Breast epithelium (tissue), 4 donors: ENCODE measurements around the gene ARL4D. TPM values are rescaled to one million over a fixed set of nuclear protein-coding genes. Genes with fewer than 3 reads are reported as not detected.
"Not testable (repeated sequence)": the region's sequence is repeated elsewhere in the genome, so short reads cannot be mapped to it uniquely, and the experiment has no call there.

Experiments
- DNase-seq, 2 donors: peaks; one replicate each; pipeline ENCODE4 v3.0.0-alpha.2; 2019; ENCODE audit warnings: low spot score in 2 of 2
- H3K27ac ChIP-seq, 2 donors: fragments of 200-600 bp; sonication (generic) in 1 of 2; one replicate each; pipeline ENCODE4 v1.5.1; 2016 to 2019; ENCODE audit warnings: mild to moderate bottlenecking in 1 of 2
- H3K27me3 ChIP-seq, 2 donors: fragments of 200-600 bp; sonication (generic) in 1 of 2; one replicate each; pipeline versions ENCODE4 v1.5.1 to v1.6.0; 2017 to 2019; ENCODE audit warnings: control low read depth in 1 of 2, mild to moderate bottlenecking in 1 of 2
- H3K36me3 ChIP-seq: fragments of 200-600 bp; one replicate; pipeline ENCODE4 v1.5.1; 2019
- H3K4me1 ChIP-seq, 2 donors: fragments of 200-600 bp; sonication (generic); one replicate each; pipeline ENCODE4 v1.5.1; 2016 to 2019; ENCODE audit warnings: control low read depth in 1 of 2
- H3K4me3 ChIP-seq, 3 donors: fragments of 200-600 bp; sonication (generic); 1 replicate in 2 of 3; 2 replicates in 1 of 3; pipeline ENCODE4 v1.5.1; 2016 to 2019; ENCODE audit warnings: mild to moderate bottlenecking in 3 of 3, moderate library complexity in 2 of 3
- H3K9me3 ChIP-seq, 2 donors: fragments of 200-600 bp; sonication (generic) in 1 of 2; one replicate each; pipeline ENCODE4 v1.5.1; 2016 to 2019; ENCODE audit warnings: control low read depth in 1 of 2
- POLR2A ChIP-seq: fragments of 450-650 bp; IDR thresholded peaks from one replicate; pipeline ENCODE4 v1.6.1; 2016; ENCODE audit warnings: antibody characterized with exemption, mild to moderate bottlenecking, moderate library complexity
- POLR2AphosphoS5 ChIP-seq, 3 donors: sonication (generic); formaldehyde crosslinking; IDR thresholded peaks; one replicate each; pipeline ENCODE4 v1.6.1; 2017; ENCODE audit warnings: antibody characterized with exemption in 3 of 3
- intact Hi-C: fragments of 100-400 bp; cut with DNase I; formaldehyde crosslinking; loops from one replicate; pipeline ENCODE4 v1.15.1; 2023; ENCODE audit warnings: low total_unique reads
- total RNA-seq, 3 donors: library from RNA; depleted of rRNA; stranded (reverse); fragments of >200 nt; gene quantifications; one replicate each; pipeline ENCODE4 v1.1.0, GENCODE V29; 2016
- TF ChIP-seq, protein P1 (sequence below), 3 donors: fragments of 450-650 bp; IDR thresholded peaks; one replicate each; pipeline ENCODE4 v1.5.1; 2016 to 2017; ENCODE audit warnings: antibody characterized with exemption in 3 of 3, mild to moderate bottlenecking in 3 of 3, moderate library complexity in 3 of 3

The ARL4D gene
- total RNA-seq, 3 donors from 2014 or later, result 6.1 to 15.4 (median 7.2) TPM

DNA sequence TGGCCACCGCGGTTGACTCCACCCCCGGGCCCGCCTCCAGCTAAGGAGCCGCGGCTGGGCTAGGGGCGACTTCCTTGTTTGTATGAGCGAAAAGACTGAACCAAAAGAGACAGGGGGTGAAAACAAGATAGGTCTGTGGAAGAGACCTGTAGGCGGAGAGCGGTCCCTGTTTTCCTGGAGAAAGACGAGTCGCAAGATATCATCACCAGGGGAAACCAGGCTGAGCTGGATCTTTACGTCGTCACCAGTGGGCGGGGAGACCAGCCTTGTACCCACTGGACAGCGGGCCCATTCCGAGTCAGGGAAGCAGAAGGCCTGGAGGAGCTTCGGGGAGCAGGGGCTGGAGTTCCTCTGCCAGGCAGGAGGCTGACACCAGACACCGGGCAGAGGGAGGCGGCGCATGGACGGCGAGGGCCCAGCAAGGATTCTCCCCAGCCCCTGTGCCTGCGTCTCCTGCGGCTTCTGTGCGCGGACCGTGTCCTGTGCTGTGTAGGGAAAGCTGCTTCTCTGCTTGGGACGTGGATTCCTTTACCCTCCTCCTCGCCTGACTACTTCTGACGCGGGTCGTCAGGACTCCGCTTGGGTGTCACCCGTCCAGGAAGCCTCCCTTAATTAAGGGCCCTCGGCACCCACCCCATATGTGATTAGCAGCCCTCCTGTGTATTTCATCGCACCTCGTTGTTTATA lies 10.3 kb upstream of the ARL4D start:
- intact Hi-C loops, result no loop called here
- peak; percentile 94 to 95 for DNase-seq
- H3K4me3 ChIP-seq, result peak overlapping the region; percentile 53 to 74 (median 72)
- peaks cover 0 to 6% of the 10 kb centered on the region in 2 donors for H3K4me1 ChIP-seq
- no peaks in the 10 kb centered on the region for H3K36me3 ChIP-seq
- peak overlapping the region; percentile 99 to 100 for H3K27ac ChIP-seq
- H3K9me3 ChIP-seq, result no peaks in the 10 kb centered on the region
- TF ChIP-seq POLR2AphosphoS5 (IDR thresholded peaks at IDR 0.05) (peak; percentile 92 to 95 (median 95)), POLR2A (peak; percentile 89)
- TF ChIP-seq, protein P1, sequence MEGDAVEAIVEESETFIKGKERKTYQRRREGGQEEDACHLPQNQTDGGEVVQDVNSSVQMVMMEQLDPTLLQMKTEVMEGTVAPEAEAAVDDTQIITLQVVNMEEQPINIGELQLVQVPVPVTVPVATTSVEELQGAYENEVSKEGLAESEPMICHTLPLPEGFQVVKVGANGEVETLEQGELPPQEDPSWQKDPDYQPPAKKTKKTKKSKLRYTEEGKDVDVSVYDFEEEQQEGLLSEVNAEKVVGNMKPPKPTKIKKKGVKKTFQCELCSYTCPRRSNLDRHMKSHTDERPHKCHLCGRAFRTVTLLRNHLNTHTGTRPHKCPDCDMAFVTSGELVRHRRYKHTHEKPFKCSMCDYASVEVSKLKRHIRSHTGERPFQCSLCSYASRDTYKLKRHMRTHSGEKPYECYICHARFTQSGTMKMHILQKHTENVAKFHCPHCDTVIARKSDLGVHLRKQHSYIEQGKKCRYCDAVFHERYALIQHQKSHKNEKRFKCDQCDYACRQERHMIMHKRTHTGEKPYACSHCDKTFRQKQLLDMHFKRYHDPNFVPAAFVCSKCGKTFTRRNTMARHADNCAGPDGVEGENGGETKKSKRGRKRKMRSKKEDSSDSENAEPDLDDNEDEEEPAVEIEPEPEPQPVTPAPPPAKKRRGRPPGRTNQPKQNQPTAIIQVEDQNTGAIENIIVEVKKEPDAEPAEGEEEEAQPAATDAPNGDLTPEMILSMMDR (IDR thresholded peaks at IDR 0.05), result no peak
- no peaks in the 10 kb centered on the region for H3K27me3 ChIP-seq

DNA sequence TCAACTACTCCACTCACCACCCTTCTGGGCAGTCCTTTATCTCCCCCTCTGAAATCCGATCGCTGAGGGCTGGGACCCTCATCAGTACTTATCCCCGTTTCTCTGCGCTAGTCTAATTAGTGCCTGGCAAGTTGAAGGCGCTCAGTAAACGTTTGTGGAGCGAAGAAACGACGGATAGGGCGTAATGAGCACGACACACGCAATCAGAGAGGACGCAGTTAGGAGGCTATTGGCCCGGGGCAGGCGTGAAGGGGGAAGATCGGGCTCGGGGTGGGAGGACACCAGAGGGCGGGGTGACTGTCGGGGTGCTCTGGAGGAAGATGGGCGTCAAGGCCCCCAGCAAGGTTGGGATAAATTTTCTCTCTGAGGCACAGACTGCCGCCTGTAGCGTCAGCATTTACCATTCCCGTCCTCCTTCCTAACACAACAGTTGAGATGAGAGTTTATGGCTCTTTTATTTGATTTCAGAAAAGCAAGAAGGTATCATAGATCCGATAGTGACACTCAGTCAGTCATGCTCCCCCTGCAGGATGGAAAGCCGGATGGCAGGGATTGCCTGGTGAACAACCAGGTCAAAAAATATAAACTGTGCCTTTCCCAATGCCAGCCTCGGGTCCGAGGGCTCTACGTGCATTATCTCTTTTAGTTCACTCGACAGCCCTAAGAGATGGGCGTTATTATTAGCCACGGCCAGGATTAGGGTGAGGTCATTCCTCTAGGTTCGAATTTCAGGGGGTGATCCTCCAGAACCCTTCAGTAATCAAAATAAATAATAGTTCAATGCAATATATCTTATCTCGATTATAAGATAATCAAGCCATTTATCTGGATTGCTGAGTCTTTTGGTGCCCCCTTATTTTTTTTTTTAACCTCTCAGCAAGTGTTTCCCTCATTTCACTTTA lies 9.5 kb upstream of the ARL4D start:
- intact Hi-C loops, result no loop called here
- TF ChIP-seq POLR2AphosphoS5 (IDR thresholded peaks at IDR 0.05), result peak; percentile 59 to 71 (median 61)
- TF ChIP-seq, protein P1 (IDR thresholded peaks at IDR 0.05), result peak; percentile 92 to 96 (median 94)
- peak; percentile 58 for TF ChIP-seq POLR2A
- H3K36me3 ChIP-seq, result no peaks in the 10 kb centered on the region
- H3K4me3 ChIP-seq, result peak overlapping the region; percentile 53 to 74 (median 72)
- peak overlapping the region; percentile 99 to 100 for H3K27ac ChIP-seq
- no peaks in the 10 kb centered on the region for H3K9me3 ChIP-seq
- H3K4me1 ChIP-seq, result peaks cover 0 to 12% of the 10 kb centered on the region in 2 donors
- peak; percentile 84 to 86 for DNase-seq
- H3K27me3 ChIP-seq, result no peaks in the 10 kb centered on the region

DNA sequence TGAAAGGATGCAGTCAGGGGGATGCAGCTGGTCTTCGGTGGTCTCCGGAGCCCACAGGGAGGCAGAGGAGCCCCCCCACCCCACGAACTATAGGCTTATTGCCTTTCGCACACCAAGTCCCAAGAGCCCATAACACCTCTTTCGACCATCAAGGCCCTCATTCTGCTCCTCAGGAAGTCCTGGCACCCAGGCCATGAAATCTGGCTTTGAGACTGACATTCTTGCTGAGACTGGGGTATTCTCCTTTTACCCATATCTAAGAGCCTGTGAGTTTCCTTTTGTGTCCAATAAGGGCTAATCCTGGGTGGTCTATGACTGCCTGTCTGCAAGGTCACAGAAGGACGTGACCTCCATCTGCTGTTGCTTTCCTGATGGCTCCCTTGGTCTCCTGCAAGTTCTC lies 6.4 kb upstream of the ARL4D start:
- intact Hi-C loops, result no loop called here
- H3K9me3 ChIP-seq, result no peaks in the 10 kb centered on the region
- H3K4me3 ChIP-seq, result no peak overlapping the region
- H3K36me3 ChIP-seq, result no peaks in the 10 kb centered on the region
- DNase-seq, result no peak
- H3K27me3 ChIP-seq, result no peaks in the 10 kb centered on the region
- peaks cover 0 to 13% of the 10 kb centered on the region in 2 donors for H3K4me1 ChIP-seq
- no peak overlapping the region for H3K27ac ChIP-seq
- TF ChIP-seq, protein P1 (IDR thresholded peaks at IDR 0.05), result no peak
- TF ChIP-seq POLR2AphosphoS5 (IDR thresholded peaks at IDR 0.05), result no peak
- no peak for TF ChIP-seq POLR2A

DNA sequence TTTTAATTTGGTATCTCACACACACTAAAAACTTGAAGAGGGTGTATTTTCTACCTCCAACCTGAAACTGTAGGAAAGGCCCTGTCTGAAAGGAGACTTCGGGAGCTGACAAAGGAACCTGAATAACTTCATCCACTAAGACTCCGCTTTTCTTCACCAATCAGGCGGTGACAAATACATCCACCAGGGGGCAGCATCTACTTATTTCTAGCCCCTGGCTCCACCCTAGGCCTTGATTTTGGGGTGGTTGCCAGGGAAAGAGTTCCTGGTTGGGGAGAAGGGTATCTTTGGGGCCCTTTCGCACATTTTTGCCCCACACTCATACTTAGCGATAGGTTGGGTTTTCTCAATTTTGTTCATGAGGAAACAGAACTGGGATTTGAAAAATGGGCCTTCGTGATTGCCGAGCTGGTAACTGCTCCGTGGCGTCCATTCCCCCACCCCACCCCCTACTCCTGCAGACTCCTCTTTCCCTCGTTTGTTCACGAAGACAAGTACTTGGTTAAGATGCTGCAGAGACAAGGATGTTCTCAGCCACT lies 4.8 kb upstream of the ARL4D start:
- Histone ChIP-seq H3K4me3 (peak overlapping the region in 1 of 3 donors; percentile 34), H3K27me3 (no peaks in the 10 kb centered on the region), H3K9me3 (no peaks in the 10 kb centered on the region), H3K4me1 (peaks cover 0 to 13% of the 10 kb centered on the region in 2 donors), H3K27ac (peak overlapping the region; percentile 32 to 38), H3K36me3 (no peaks in the 10 kb centered on the region)
- DNase-seq, result peak; percentile 92
- intact Hi-C loops, result no loop called here
- TF ChIP-seq, protein P1 (IDR thresholded peaks at IDR 0.05), result peak; percentile 96 to 99 (median 99)
- TF ChIP-seq POLR2AphosphoS5 (IDR thresholded peaks at IDR 0.05) (peak; percentile 51 to 91 (median 86)), POLR2A (no peak)

DNA sequence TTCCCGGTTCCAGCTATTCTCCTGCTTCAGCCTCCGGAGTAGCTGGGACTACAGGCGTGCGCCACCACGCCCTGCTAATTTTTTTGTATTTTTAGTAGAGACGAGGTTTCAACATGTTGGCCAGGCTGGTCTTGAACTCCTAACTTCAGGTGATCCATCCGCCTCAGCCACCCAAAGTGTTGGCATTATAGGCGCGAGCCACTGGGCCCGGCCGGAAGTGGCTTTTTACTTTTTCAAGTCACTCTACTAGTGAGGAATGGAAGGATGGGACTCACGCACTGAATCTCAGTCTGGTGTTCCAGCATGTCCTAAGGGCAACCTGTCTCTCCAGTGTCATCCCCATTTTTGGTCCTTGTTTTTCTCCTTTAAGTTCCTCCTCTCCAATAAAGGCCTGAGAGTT lies 4.1 kb upstream of the ARL4D start:
- H3K4me3 ChIP-seq, H3K36me3 ChIP-seq, DNase-seq, H3K27me3 ChIP-seq, H3K9me3 ChIP-seq, intact Hi-C loops: not testable (repeated sequence)
- H3K27ac ChIP-seq, result peak overlapping the region in 1 of 2 donors; percentile 32
- H3K4me1 ChIP-seq, result peaks cover 0 to 10% of the 10 kb centered on the region in 2 donors
